NCI-H1417 treated with DMSO at 0.1 percent for 48 hours (cell line): ENCODE data around the gene NR4A1.
A peak's percentile ranks its signal among the peaks of the same experiment; 100 is the strongest.

Experiments
- DNase-seq: peaks from one replicate; lab custom pipeline; 2025; lab: John Stamatoyannopoulos, UW

The NR4A1 gene

GRCh38 chr12:52079576-52080402, 28.5 kb downstream of the NR4A1 start, which contains the start of gene SMIM41:
SMIM41 (plus strand) TSS chr12:52079704; CDS start chr12:52079780, 76 bp downstream.
- no peak for DNase-seq

GRCh38 chr12:52080403-52081251, 29.4 kb downstream of the NR4A1 start:
- DNase-seq: no peak

- peak; percentile 41 for DNase-seq
Measured at GRCh38 chr12:52081263-52081733, 30.1 kb downstream of the NR4A1 start.

GRCh38 chr12:52082026-52082668, 30.9 kb downstream of the NR4A1 start:
- DNase-seq: no peak

GRCh38 chr12:52082669-52082987, 31.4 kb downstream of the NR4A1 start:
- no peak for DNase-seq

GRCh38 chr12:52082988-52083637, 31.9 kb downstream of the NR4A1 start:
- no peak for DNase-seq

GRCh38 chr12:52083638-52083996, 32.4 kb downstream of the NR4A1 start:
- no peak for DNase-seq

GRCh38 chr12:52084491-52085231, 33.4 kb downstream of the NR4A1 start:
- no peak for DNase-seq

GRCh38 chr12:52085682-52086180, 34.5 kb downstream of the NR4A1 start:
- no peak for DNase-seq

GRCh38 chr12:52086366-52086765, 35.1 kb downstream of the NR4A1 start:
- no peak for DNase-seq

- DNase-seq: no peak
Measured at GRCh38 chr12:52086944-52087835, 35.9 kb downstream of the NR4A1 start.

GRCh38 chr12:52087961-52088820, 36.9 kb downstream of the NR4A1 start:
- no peak for DNase-seq

- DNase-seq: no peak
Measured at GRCh38 chr12:52089491-52089890, 38.2 kb downstream of the NR4A1 start.

GRCh38 chr12:52090291-52090690, 39.0 kb downstream of the NR4A1 start:
- DNase-seq: no peak

- DNase-seq: no peak
Measured at GRCh38 chr12:52091061-52091460, 39.8 kb downstream of the NR4A1 start.

GRCh38 chr12:52091869-52092268, 40.6 kb downstream of the NR4A1 start:
- DNase-seq: no peak

GRCh38 chr12:52093346-52093745, 42.1 kb downstream of the NR4A1 start:
- no peak for DNase-seq

GRCh38 chr12:52096332-52097044, 45.2 kb downstream of the NR4A1 start:
- no peak for DNase-seq
